Measurements from ENCODE around the gene PLGRKT. TPM values are rescaled to one million over a fixed set of nuclear protein-coding genes. Genes with fewer than 3 reads are reported as not detected.
"Not testable (repeated sequence)": the region's sequence is repeated elsewhere in the genome, so short reads cannot be mapped to it uniquely, and the experiment has no call there.

PLGRKT gene
- total RNA-seq, 5 donors from 2014 or later (not counting 1 experiment from before 2014, with no cell fraction given) = 15.4 to 21.3 (median 19.3) TPM

- Histone ChIP-seq H3K4me1 (ENCODE audit: control insufficient read depth in 1 of 2, extremely low read depth in 1 of 2, insufficient read depth in 2 of 2, low read length in 2 of 2) (peaks cover 10 to 11% of the 10 kb centered on the region in 2 experiments), H3K36me3 (ENCODE audit: control insufficient read depth in 2 of 2, extremely low read depth in 1 of 2, insufficient read depth in 1 of 2, low read length in 1 of 2) (peaks cover 0 to 40% of the 10 kb centered on the region in 2 donors)
- ATAC-seq (replicated peaks in 1 of 4); H3K27me3 Mint-ChIP-seq; H3K27ac Mint-ChIP-seq; H3K27me3 ChIP-seq (replicated peaks in 1 of 2; ENCODE audit: control insufficient read depth in 2 of 2, extremely low read depth in 1 of 2, insufficient read depth in 2 of 2, low read length in 1 of 2); CTCF ChIA-PET; H3K9me3 ChIP-seq; DNase-seq; H3K4me3 Mint-ChIP-seq; H3K27ac ChIP-seq (ENCODE audit: low read length); H3K9me3 Mint-ChIP-seq; H3K4me3 ChIP-seq (ENCODE audit: control insufficient read depth in 1 of 2, extremely low read depth in 1 of 2, low read length in 1 of 2); POLR2A ChIA-PET: not testable (repeated sequence)
- Mint-ChIP-seq H3K4me1 (peaks cover 18 to 27% (median 24%) of the 10 kb centered on the region in 3 donors), H3K36me3 (peaks cover 43% of the 10 kb centered on the region)
- 97% methylated on average over 18 of the region's 24 CpGs for WGBS (ENCODE audit: insufficient coverage)
Observed at GRCh38 chr9:5432890-5433289, 4.8 kb downstream of the PLGRKT start.

- no peak overlapping the region for H3K4me3 ChIP-seq (ENCODE audit: control insufficient read depth in 1 of 2, extremely low read depth in 1 of 2, low read length in 1 of 2)
- no peaks in the 10 kb centered on the region for H3K27me3 ChIP-seq (replicated peaks in 1 of 2; ENCODE audit: control insufficient read depth in 2 of 2, extremely low read depth in 1 of 2, insufficient read depth in 2 of 2, low read length in 1 of 2)
- Mint-ChIP-seq H3K27ac (no peak overlapping the region), H3K27me3 (no peaks in the 10 kb centered on the region), H3K4me3 (no peak overlapping the region), H3K4me1 (peaks cover 0 to 10% (median 6%) of the 10 kb centered on the region in 3 donors), H3K36me3 (peaks cover 37% of the 10 kb centered on the region), H3K9me3 (no peaks in the 10 kb centered on the region)
- no peak for ATAC-seq (replicated peaks in 1 of 4)
- ChIA-PET CTCF (interaction anchor here in 1 of 2 donors (0.7 kb wide), 1 partner anchor 113 kb away, joined by 3 read pairs; no protein-coding TSS in a partner anchor), POLR2A (no interaction called here)
- peaks cover 3 to 41% of the 10 kb centered on the region in 2 donors for H3K36me3 ChIP-seq (ENCODE audit: control insufficient read depth in 2 of 2, extremely low read depth in 1 of 2, insufficient read depth in 1 of 2, low read length in 1 of 2)
- DNase-seq = no peak
- peaks cover 0 to 2% of the 10 kb centered on the region in 2 experiments for H3K4me1 ChIP-seq (ENCODE audit: control insufficient read depth in 1 of 2, extremely low read depth in 1 of 2, insufficient read depth in 2 of 2, low read length in 2 of 2)
- WGBS (ENCODE audit: insufficient coverage) = 95% methylated on average over 3 of the region's 3 CpGs
- H3K9me3 ChIP-seq = no peaks in the 10 kb centered on the region
- no peak overlapping the region for H3K27ac ChIP-seq (ENCODE audit: low read length)
Observed at GRCh38 chr9:5430912-5431311, 6.8 kb downstream of the PLGRKT start.

- ChIA-PET CTCF (interaction anchor here (0.7 to 2.7 kb wide), 2 partner anchors 114 to 244 kb away, joined by 3 to 8 read pairs; partner anchors contain the start of gene INSL6 (in 1 of the 2)), POLR2A (no interaction called here)
- H3K4me1 Mint-ChIP-seq = peaks cover 0 to 3% (median under 1%) of the 10 kb centered on the region in 3 donors
- no peak for ATAC-seq (replicated peaks in 1 of 4)
- peaks cover 31% of the 10 kb centered on the region for H3K36me3 Mint-ChIP-seq
- no peaks in the 10 kb centered on the region for H3K9me3 Mint-ChIP-seq
- Histone ChIP-seq H3K36me3 (ENCODE audit: control insufficient read depth in 2 of 2, extremely low read depth in 1 of 2, insufficient read depth in 1 of 2, low read length in 1 of 2) (peaks cover 3 to 34% of the 10 kb centered on the region in 2 donors), H3K4me3 (ENCODE audit: control insufficient read depth in 1 of 2, extremely low read depth in 1 of 2, low read length in 1 of 2) (no peak overlapping the region), H3K4me1 (ENCODE audit: control insufficient read depth in 1 of 2, extremely low read depth in 1 of 2, insufficient read depth in 2 of 2, low read length in 2 of 2) (no peaks in the 10 kb centered on the region), H3K27ac (ENCODE audit: low read length) (no peak overlapping the region), H3K27me3 (replicated peaks in 1 of 2; ENCODE audit: control insufficient read depth in 2 of 2, extremely low read depth in 1 of 2, insufficient read depth in 2 of 2, low read length in 1 of 2) (no peaks in the 10 kb centered on the region), H3K9me3 (no peaks in the 10 kb centered on the region)
- no peak overlapping the region for H3K4me3 Mint-ChIP-seq
- no peak overlapping the region for H3K27ac Mint-ChIP-seq
- WGBS (ENCODE audit: insufficient coverage) = 100% methylated on average over 7 of the region's 10 CpGs
- no peaks in the 10 kb centered on the region for H3K27me3 Mint-ChIP-seq
- no peak for DNase-seq
Observed at GRCh38 chr9:5429873-5430564, 7.7 kb downstream of the PLGRKT start.

- ATAC-seq (replicated peaks in 1 of 4) = no peak
- WGBS (ENCODE audit: insufficient coverage) = no CpG with 5 or more reads among the region's 2 CpGs
- Mint-ChIP-seq H3K4me1 (peaks cover 0 to 3% (median 0%) of the 10 kb centered on the region in 3 donors), H3K27me3 (no peaks in the 10 kb centered on the region), H3K27ac (peak overlapping the region in 1 of 2 donors; percentile 34), H3K36me3 (peaks cover 27% of the 10 kb centered on the region), H3K9me3 (no peaks in the 10 kb centered on the region), H3K4me3 (no peak overlapping the region)
- ChIA-PET CTCF (interaction anchor here in 1 of 2 donors (2.7 kb wide), 1 partner anchor 243 kb away, joined by 8 read pairs; the partner anchor contains the start of gene INSL6), POLR2A (interaction anchor here in 1 of 2 donors (0.7 kb wide), 1 partner anchor 733 kb away, joined by 3 read pairs; no protein-coding TSS in a partner anchor)
- Histone ChIP-seq H3K4me3 (ENCODE audit: control insufficient read depth in 1 of 2, extremely low read depth in 1 of 2, low read length in 1 of 2) (no peak overlapping the region), H3K36me3 (ENCODE audit: control insufficient read depth in 2 of 2, extremely low read depth in 1 of 2, insufficient read depth in 1 of 2, low read length in 1 of 2) (peaks cover 3 to 34% of the 10 kb centered on the region in 2 donors), H3K4me1 (ENCODE audit: control insufficient read depth in 1 of 2, extremely low read depth in 1 of 2, insufficient read depth in 2 of 2, low read length in 2 of 2) (no peaks in the 10 kb centered on the region), H3K27me3 (replicated peaks in 1 of 2; ENCODE audit: control insufficient read depth in 2 of 2, extremely low read depth in 1 of 2, insufficient read depth in 2 of 2, low read length in 1 of 2) (no peaks in the 10 kb centered on the region), H3K27ac (ENCODE audit: low read length) (no peak overlapping the region), H3K9me3 (no peaks in the 10 kb centered on the region)
- no peak for DNase-seq
Observed at GRCh38 chr9:5428794-5429528, 8.8 kb downstream of the PLGRKT start.

GRCh38 chr9:5428172-5428571 is 9.6 kb downstream of the PLGRKT start:
- no peak overlapping the region for H3K27ac Mint-ChIP-seq
- H3K27me3 Mint-ChIP-seq = no peaks in the 10 kb centered on the region
- H3K9me3 ChIP-seq = no peaks in the 10 kb centered on the region
- no peaks in the 10 kb centered on the region for H3K9me3 Mint-ChIP-seq
- DNase-seq = no peak
- H3K4me3 ChIP-seq (ENCODE audit: control insufficient read depth in 1 of 2, extremely low read depth in 1 of 2, low read length in 1 of 2) = no peak overlapping the region
- 75% methylated on average over 1 of the region's 3 CpGs for WGBS (ENCODE audit: insufficient coverage)
- peaks cover 0 to 3% (median 0%) of the 10 kb centered on the region in 3 donors for H3K4me1 Mint-ChIP-seq
- no peak overlapping the region for H3K4me3 Mint-ChIP-seq
- no peaks in the 10 kb centered on the region for H3K4me1 ChIP-seq (ENCODE audit: control insufficient read depth in 1 of 2, extremely low read depth in 1 of 2, insufficient read depth in 2 of 2, low read length in 2 of 2)
- H3K27me3 ChIP-seq (replicated peaks in 1 of 2; ENCODE audit: control insufficient read depth in 2 of 2, extremely low read depth in 1 of 2, insufficient read depth in 2 of 2, low read length in 1 of 2) = no peaks in the 10 kb centered on the region
- CTCF ChIA-PET = interaction anchor here in 1 of 2 donors (2.7 kb wide), 1 partner anchor 242 kb away, joined by 8 read pairs; the partner anchor contains the start of gene INSL6
- peaks cover 3 to 34% of the 10 kb centered on the region in 2 donors for H3K36me3 ChIP-seq (ENCODE audit: control insufficient read depth in 2 of 2, extremely low read depth in 1 of 2, insufficient read depth in 1 of 2, low read length in 1 of 2)
- H3K36me3 Mint-ChIP-seq = peaks cover 26% of the 10 kb centered on the region
- POLR2A ChIA-PET = no interaction called here
- ATAC-seq (replicated peaks in 1 of 4) = no peak
- no peak overlapping the region for H3K27ac ChIP-seq (ENCODE audit: low read length)

GRCh38 chr9:5427005-5427404 is 10.7 kb downstream of the PLGRKT start:
- H3K4me3 Mint-ChIP-seq = no peak overlapping the region
- no peaks in the 10 kb centered on the region for H3K27me3 Mint-ChIP-seq
- Histone ChIP-seq H3K36me3 (ENCODE audit: control insufficient read depth in 2 of 2, extremely low read depth in 1 of 2, insufficient read depth in 1 of 2, low read length in 1 of 2) (peaks cover 3 to 33% of the 10 kb centered on the region in 2 donors), H3K27ac (ENCODE audit: low read length) (no peak overlapping the region), H3K4me3 (ENCODE audit: control insufficient read depth in 1 of 2, extremely low read depth in 1 of 2, low read length in 1 of 2) (no peak overlapping the region), H3K27me3 (replicated peaks in 1 of 2; ENCODE audit: control insufficient read depth in 2 of 2, extremely low read depth in 1 of 2, insufficient read depth in 2 of 2, low read length in 1 of 2) (no peaks in the 10 kb centered on the region), H3K4me1 (ENCODE audit: control insufficient read depth in 1 of 2, extremely low read depth in 1 of 2, insufficient read depth in 2 of 2, low read length in 2 of 2) (no peaks in the 10 kb centered on the region), H3K9me3 (no peaks in the 10 kb centered on the region)
- no peak overlapping the region for H3K27ac Mint-ChIP-seq
- no peaks in the 10 kb centered on the region for H3K9me3 Mint-ChIP-seq
- peaks cover 0 to 5% (median 3%) of the 10 kb centered on the region in 3 donors for H3K4me1 Mint-ChIP-seq
- peaks cover 20% of the 10 kb centered on the region for H3K36me3 Mint-ChIP-seq
- CTCF ChIA-PET = interaction anchor here in 1 of 2 donors (1.5 kb wide), 1 partner anchor 241 kb away, joined by 4 read pairs; no protein-coding TSS in a partner anchor
- DNase-seq = no peak
- POLR2A ChIA-PET = no interaction called here
- no peak for ATAC-seq (replicated peaks in 1 of 4)

All from T-cell (primary cell).